ENCODE data around the gene LEUTX.

Gene LEUTX

GRCh38 chr19:39817888-39818561, 39.4 kb downstream of the LEUTX start:
- Histone ChIP-seq H3K27ac (no peak overlapping the region), H3K4me1 (no peaks in the 10 kb centered on the region), H3K4me3 (no peak overlapping the region), H3K9me3 (no peaks in the 10 kb centered on the region), H3K36me3 (peaks cover 0 to 30% (median 5%) of the 10 kb centered on the region in 3 donors), H3K27me3 (no peaks in the 10 kb centered on the region)
- TF ChIP-seq CTCF (IDR thresholded peaks at IDR 0.05) = no peak
- intact Hi-C loops (cut with DNase I; ENCODE audit: low total_unique reads) = no loop called here
- DNase-seq = no peak

- no peak for TF ChIP-seq CTCF (IDR thresholded peaks at IDR 0.05)
- Histone ChIP-seq H3K4me3 (no peak overlapping the region), H3K27ac (no peak overlapping the region), H3K4me1 (peaks cover 0 to 6% (median 4%) of the 10 kb centered on the region in 4 donors), H3K9me3 (no peaks in the 10 kb centered on the region), H3K27me3 (no peaks in the 10 kb centered on the region), H3K36me3 (peaks cover 0 to 30% (median 5%) of the 10 kb centered on the region in 3 donors)
- intact Hi-C loops (cut with DNase I; ENCODE audit: low total_unique reads) = no loop called here
- DNase-seq = no peak
Measured at GRCh38 chr19:39818626-39819097, 40.0 kb downstream of the LEUTX start.

GRCh38 chr19:39819786-39820185, 41.1 kb downstream of the LEUTX start:
- no peak for DNase-seq
- H3K36me3 ChIP-seq = peaks cover 0 to 30% (median 5%) of the 10 kb centered on the region in 3 donors
- TF ChIP-seq CTCF (IDR thresholded peaks at IDR 0.05) = no peak
- intact Hi-C loops (cut with DNase I; ENCODE audit: low total_unique reads) = no loop called here
- H3K9me3 ChIP-seq = no peaks in the 10 kb centered on the region
- H3K27ac ChIP-seq = no peak overlapping the region
- no peak overlapping the region for H3K4me3 ChIP-seq
- peaks cover 0 to 11% (median 8%) of the 10 kb centered on the region in 4 donors for H3K4me1 ChIP-seq
- no peaks in the 10 kb centered on the region for H3K27me3 ChIP-seq

- H3K4me1 ChIP-seq = peaks cover 0 to 16% (median 11%) of the 10 kb centered on the region in 4 donors
- no peak for TF ChIP-seq CTCF (IDR thresholded peaks at IDR 0.05)
Measured at GRCh38 chr19:39820696-39821095, 42.0 kb downstream of the LEUTX start.

GRCh38 chr19:39823686-39824085, 45.0 kb downstream of the LEUTX start:
- intact Hi-C loops (cut with DNase I; ENCODE audit: low total_unique reads) = no loop called here
- Histone ChIP-seq H3K27ac (peak overlapping the region; percentile 76 to 81), H3K4me1 (peaks cover 0 to 16% (median 11%) of the 10 kb centered on the region in 4 donors), H3K9me3 (no peaks in the 10 kb centered on the region), H3K4me3 (peak overlapping the region; percentile 61 to 76), H3K27me3 (no peaks in the 10 kb centered on the region), H3K36me3 (peaks cover 18 to 35% (median 33%) of the 10 kb centered on the region in 3 donors)
- no peak for TF ChIP-seq CTCF (IDR thresholded peaks at IDR 0.05)
- no peak for DNase-seq

More at GRCh38 chr19:39820696-39821095, 42.0 kb downstream of the LEUTX start:
- H3K27ac ChIP-seq = no peak overlapping the region
- intact Hi-C loops (cut with DNase I; ENCODE audit: low total_unique reads) = no loop called here
- peaks cover 0 to 28% (median 10%) of the 10 kb centered on the region in 3 donors for H3K36me3 ChIP-seq
- no peaks in the 10 kb centered on the region for H3K9me3 ChIP-seq
- H3K27me3 ChIP-seq = no peaks in the 10 kb centered on the region
- DNase-seq = no peak
- no peak overlapping the region for H3K4me3 ChIP-seq

All from tibial artery (tissue), 4 donors.